NT2/D1 (cell line): Measurements from ENCODE around the gene PCDH19.

ENCODE experiments used
- SUZ12 ChIP-seq: IDR thresholded peaks from 2 replicates; pipeline ENCODE4 v1.6.1; 2011; ENCODE audit not compliant: insufficient read length, insufficient read depth; ENCODE audit errors: extremely low read depth
- ZNF274 ChIP-seq: IDR thresholded peaks from 2 replicates; pipeline ENCODE4 v1.6.1; 2011; ENCODE audit warnings: mild to moderate bottlenecking, low read depth, low read length

DNA sequence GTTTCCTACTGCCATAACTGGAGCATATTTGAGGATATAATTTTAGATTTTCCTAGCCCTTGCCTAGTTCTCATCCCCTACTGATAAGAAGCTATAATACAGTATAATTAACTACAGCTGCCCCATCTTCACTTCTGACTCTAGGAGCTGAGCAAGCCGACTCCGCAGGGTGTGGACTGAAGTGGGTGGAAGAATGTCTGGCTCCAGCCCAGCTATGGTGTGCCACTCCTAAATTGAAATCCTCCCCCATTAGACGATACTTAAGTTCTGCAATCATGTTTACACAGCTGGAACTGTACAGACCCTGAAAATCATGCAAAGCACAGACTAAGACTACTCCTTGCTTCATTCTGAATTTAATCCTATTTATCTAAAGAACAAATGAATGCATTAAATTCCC, 93.1 kb downstream of the PCDH19 start:
- TF ChIP-seq SUZ12 (no peak), ZNF274 (no peak)
